Fibroblast of pulmonary artery (primary cell): ENCODE measurements around the gene PTPRK.

Experiments
- DNase-seq: peaks from one replicate; pipeline ENCODE4 v3.0.0-alpha.2; 2010; ENCODE audit warnings: low read depth
- H3K4me3 ChIP-seq: replicated peaks from 2 replicates; pipeline ENCODE4 v1.5.1; 2011; ENCODE audit warnings: low read depth, mild to moderate bottlenecking, control low read depth, low read length, moderate library complexity
- TF ChIP-seq, protein P1 (sequence below): IDR thresholded peaks from 2 replicates; pipeline ENCODE4 v1.5.1; 2011; ENCODE audit warnings: mild to moderate bottlenecking, control low read depth, low read length, inconsistent platforms; ENCODE audit errors: missing control alignments

Gene PTPRK

GRCh38 chr6:128465368-128466343, 54.7 kb downstream of the PTPRK start:
- DNase-seq = no peak
- TF ChIP-seq, protein P1, sequence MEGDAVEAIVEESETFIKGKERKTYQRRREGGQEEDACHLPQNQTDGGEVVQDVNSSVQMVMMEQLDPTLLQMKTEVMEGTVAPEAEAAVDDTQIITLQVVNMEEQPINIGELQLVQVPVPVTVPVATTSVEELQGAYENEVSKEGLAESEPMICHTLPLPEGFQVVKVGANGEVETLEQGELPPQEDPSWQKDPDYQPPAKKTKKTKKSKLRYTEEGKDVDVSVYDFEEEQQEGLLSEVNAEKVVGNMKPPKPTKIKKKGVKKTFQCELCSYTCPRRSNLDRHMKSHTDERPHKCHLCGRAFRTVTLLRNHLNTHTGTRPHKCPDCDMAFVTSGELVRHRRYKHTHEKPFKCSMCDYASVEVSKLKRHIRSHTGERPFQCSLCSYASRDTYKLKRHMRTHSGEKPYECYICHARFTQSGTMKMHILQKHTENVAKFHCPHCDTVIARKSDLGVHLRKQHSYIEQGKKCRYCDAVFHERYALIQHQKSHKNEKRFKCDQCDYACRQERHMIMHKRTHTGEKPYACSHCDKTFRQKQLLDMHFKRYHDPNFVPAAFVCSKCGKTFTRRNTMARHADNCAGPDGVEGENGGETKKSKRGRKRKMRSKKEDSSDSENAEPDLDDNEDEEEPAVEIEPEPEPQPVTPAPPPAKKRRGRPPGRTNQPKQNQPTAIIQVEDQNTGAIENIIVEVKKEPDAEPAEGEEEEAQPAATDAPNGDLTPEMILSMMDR = no peak
- H3K4me3 ChIP-seq = no peak overlapping the region

DNA sequence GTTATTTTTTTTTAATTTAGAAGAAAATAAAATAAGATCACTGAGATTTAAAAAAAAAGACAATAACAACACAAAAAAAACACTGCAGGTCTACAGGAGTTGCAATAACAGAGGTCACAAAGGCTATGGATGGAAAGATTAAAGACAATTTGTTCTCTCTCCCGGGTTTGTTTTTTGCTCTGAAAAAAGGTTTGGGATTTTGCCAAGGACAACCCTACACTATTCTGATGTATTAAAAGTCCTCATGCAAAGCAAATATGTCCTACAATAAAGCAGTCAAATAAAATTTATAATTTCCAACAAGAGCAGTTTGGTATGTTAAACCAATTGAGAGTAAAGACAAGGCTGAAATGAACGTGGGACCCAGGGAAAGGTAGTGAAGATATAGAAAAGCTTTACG, 55.6 kb downstream of the PTPRK start:
- TF ChIP-seq, protein P1 = no peak
- peak; percentile 30 for DNase-seq
- H3K4me3 ChIP-seq = no peak overlapping the region

- TF ChIP-seq, protein P1 = no peak
- DNase-seq = peak; percentile 68
- no peak overlapping the region for H3K4me3 ChIP-seq
Observed at GRCh38 chr6:128463942-128464341, 56.5 kb downstream of the PTPRK start.

DNA sequence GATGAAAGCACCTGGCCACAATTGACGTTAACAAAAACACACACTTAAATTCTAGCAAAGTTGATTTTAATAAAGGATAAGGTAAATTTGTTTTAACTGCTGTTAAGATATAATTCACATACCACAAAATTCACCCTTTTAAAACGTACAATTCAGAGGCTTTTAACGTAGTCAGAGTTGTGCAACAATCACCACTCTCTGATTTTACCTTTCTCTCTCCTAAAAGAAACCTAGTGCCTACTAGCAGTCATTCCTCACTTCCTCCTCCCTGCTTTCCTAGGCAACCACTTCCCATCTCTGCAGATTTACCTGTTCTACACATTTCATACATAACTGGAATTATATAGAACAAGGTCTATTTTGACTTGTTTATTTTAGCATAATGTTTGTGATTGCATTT, 58.9 kb downstream of the PTPRK start:
- TF ChIP-seq, protein P1 = no peak
- H3K4me3 ChIP-seq = no peak overlapping the region
- DNase-seq = no peak

DNA sequence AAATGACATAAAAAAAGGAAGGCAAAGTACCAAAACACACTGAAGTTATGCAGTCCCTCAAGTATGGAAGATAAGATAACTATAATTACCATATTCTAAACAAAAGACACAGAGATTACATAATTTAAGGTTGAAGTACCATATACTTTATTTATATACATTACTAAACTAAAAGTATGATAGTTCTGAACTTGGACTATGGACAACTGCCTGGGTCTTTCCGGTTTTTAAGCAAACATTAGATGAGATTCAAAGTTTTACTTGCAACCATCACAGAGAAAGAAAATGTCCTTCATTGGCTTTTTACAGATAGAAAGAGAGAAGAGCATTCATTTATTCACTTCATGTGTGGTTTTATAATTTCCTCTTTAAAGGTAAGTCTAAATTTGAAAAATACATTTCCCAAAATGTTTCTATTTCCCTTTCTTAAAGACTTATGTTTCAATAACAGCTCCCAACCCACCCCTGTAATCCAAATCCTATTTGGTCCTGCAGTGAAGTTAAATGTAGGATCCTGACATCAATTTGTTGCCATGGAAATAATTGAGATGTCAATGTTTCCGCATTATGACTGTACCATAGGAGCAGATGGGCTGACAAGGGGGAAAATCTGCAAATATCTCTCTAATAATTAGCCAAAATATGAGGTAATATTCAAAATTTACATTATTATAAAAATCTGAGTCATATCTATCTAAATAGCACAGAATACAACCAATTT, 63.7 kb downstream of the PTPRK start:
- no peak overlapping the region for H3K4me3 ChIP-seq
- TF ChIP-seq, protein P1 = no peak
- DNase-seq = no peak

DNA sequence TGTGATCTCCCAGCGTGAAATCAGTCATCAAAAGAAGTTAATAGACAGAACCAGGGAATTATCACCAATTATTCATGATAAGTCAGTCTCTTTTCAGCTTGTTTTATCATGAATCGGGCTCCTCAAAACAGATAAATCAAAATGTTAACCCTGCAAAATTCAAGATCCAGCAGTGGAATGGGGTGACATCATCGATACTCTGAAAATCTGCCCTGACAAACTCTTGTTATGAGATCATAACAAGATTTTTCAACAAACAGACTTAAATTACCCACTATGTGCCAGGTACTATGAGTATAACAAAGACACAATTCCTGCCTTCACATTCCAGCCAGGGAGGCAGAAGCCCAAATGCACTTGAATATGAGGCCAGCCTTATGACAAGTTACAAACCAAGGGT, 64.4 kb downstream of the PTPRK start:
- DNase-seq = no peak
- no peak overlapping the region for H3K4me3 ChIP-seq
- TF ChIP-seq, protein P1 = no peak
